Measurements from ENCODE around the gene EVX2.

Gene EVX2

DNA sequence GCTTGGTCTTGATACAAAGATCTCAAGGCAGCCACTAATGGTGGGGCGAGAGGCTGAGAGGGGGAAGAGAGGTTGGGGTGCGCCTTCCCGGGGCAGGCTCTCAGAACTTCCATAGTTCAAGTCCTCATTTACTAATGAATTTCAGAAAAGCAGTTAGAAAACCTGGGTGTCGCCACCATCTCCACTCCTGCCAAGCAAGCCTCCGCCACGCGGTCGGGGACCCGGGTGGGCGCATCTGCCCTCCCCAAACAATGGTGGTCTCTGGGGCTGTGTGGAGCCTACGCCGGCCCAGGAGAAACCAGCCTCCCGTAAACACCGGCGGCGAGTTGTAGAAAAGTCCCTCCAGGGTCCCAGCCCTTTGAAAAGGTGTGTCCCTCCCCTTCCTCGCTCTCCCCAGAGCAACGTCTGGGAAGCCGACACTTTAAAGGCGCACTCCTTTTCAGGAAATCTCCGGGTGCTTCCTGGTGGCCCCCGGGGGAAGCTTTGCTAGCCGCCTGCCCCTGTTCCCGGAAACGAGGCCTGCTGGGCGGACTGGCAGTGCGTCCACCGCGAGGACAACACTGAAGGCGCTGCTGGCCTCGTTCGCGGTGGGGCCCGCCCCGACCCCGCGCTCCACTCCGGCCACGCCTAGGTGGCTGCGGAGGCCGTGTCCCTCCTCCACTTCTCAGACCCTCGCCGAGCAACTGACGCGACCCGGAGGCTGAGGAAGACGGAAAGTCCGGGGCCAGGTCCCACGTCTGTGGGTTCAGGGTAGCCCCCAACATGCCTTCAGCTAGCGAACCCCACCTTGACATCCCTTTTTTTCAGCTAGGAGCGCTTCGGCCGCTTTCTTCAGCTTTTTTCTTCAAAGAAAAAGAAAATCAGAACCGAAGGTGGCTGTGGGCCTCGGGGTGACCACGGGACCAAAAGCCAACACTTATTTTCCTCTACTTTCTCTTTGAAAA, 16.8 kb downstream of the EVX2 start:
- DNase-seq (ENCODE audit: low spot score): no peak

DNA sequence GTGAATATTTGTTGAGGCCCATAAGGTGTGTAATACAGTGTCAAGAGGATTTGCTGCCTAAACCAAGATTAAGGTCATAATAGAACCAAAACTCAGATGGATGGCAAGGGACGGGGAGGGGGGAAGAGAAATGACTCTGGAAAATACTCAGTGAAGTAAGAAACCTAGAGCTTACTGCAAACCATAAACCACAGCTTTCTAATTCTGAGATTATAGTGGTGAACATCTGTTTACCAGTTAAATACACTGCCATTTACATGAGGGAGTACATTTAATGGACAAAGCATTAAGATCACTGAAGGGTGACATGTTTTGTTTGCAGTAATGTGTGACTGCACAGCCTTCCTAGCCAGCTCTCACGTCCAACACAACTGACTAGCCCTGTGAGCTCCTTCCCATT, 19.8 kb downstream of the EVX2 start:
- no peak for DNase-seq (ENCODE audit: low spot score)

DNA sequence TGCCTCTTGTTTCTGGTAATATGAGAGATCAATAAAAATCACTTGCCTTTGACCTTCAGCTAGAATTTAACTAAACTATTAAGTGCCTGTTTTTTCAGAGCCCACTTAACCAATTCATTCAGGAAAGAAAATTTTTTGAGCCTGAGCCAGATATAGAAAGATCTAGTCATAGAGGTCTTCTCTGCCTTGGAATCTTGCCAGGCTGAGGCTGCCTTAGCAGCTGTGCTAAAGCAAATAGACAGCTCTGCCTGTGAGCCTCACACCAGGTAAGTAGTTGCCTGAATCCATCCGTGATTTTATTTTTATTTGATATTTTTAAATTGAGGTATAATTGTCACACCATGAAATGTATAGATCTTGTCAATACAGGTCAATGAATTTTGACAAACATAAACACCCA, 27.4 kb downstream of the EVX2 start:
- DNase-seq (ENCODE audit: low spot score): no peak

DNA sequence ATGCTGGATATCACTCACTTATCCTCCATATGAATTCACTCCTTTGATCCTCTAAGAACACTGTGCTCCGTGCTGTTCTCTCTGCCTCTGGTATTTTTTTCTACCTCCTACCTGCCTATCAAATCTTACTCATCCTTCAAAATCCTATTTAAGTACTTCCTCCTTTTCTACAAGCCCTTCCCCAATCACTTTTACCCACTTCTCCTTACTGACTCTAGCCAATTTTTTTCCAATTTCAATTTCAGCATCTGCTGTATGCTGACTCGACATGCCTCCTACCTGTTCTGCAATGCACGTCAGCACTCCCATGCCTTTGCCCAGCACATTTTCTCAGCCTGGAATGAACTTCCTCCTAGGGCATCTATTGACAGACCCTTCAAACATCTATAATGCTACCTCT, 44.4 kb downstream of the EVX2 start:
- no peak for DNase-seq (ENCODE audit: low spot score)

DNA sequence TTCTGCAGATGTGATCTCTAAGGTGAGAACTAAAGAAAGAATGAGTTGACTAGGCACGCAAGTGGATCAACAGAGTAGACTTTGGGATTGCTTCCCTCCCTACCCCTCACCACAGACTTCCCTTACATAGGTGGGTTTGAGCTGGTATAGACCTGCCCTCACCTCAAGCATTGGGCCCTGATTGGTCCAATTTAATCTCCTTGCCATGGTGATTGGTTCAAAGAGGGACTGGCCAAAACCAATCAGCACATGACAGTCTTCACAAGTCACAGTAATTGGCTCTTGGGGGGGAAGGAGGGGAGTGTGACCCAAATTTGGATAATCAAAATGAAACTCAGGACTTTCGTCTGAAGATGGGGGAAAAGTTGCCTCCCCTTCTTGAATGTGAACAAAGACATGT, 45.1 kb downstream of the EVX2 start:
- DNase-seq (ENCODE audit: low spot score): no peak

DNA sequence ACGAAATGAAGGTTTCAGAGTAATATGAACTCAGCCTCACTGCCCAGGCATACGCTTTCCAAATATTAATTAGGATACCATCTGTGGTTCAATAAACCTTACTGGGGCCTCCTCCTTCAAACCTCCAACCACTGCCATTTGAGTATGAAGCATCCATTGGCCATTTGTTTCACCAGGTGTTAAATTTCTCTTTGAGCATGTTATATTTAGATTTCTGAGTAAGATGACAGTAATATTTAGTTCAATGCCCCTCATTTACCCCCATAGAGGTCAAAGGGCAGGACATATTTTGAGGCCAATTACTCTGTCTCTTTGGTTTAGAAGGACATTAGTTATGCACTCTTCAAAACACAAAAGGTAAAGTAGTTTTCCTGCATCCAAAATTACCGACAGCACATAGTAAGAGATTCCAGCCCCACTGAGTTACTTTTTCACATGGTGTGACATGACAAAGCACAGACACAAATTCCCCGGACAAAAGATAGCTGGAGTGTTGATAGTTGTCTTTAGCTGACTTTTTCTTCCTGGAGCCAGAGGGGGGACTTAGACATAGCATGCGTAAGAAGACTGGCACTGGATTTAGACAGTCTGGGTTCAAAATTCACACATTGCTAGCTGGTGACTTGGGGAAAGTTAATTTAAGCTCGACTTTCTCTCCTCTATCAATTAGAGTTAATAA, 48.6 kb downstream of the EVX2 start:
- DNase-seq (ENCODE audit: low spot score): no peak

DNA sequence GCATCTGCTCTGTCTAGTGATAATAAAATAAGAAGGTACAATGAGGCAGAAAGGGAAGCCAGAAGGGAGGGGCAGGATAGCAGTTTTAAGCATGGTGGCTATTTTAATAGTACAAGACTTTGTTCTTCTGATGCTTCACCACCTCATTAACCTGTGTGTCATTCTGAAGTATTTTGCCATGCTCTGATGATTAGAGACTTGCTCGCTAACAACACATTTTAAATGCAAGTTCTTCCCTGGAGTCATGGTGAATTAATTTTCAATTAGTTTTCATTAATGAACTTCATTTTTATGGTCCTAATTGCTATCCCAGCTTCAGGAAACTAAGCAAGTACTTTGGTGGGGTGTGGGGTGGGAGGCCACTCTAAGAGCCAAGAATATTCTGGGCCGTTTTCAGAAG, 56.0 kb downstream of the EVX2 start:
- DNase-seq (ENCODE audit: low spot score): no peak
